Peyer's patch (tissue), 4 donors: ENCODE measurements around the gene BZW2. TPM values are rescaled to one million over a fixed set of nuclear protein-coding genes. Genes with fewer than 3 reads are reported as not detected.
A peak's percentile ranks its signal among the peaks of the same experiment; 100 is the strongest.

Experiments used
- DNase-seq, 3 donors: peaks; one replicate each; pipeline ENCODE4 v3.0.0-alpha.2; 2017 to 2019
- H3K27ac ChIP-seq, 4 donors: fragments of 200-600 bp; sonication (generic); one replicate each; pipeline ENCODE4 v1.5.1; 2016 to 2019
- H3K27me3 ChIP-seq, 2 donors: fragments of 200-600 bp; sonication (generic); one replicate each; pipeline ENCODE4 v1.5.1; 2019
- H3K36me3 ChIP-seq, 3 donors: fragments of 200-600 bp; sonication (generic); one replicate each; pipeline ENCODE4 v1.5.1; 2016 to 2019
- H3K4me1 ChIP-seq, 4 donors: fragments of 200-600 bp; sonication (generic); one replicate each; pipeline ENCODE4 v1.5.1; 2016 to 2019
- H3K4me3 ChIP-seq, 4 donors: fragments of 200-600 bp; sonication (generic); 1 replicate in 3 of 4; 2 replicates in 1 of 4; pipeline ENCODE4 v1.5.1; 2016 to 2019; ENCODE audit warnings: mild to moderate bottlenecking in 1 of 4
- H3K9me3 ChIP-seq, 4 donors: fragments of 200-600 bp; sonication (generic); one replicate each; pipeline ENCODE4 v1.5.1; 2016 to 2019; ENCODE audit warnings: mild to moderate bottlenecking in 1 of 4
- POLR2A ChIP-seq, 2 donors: fragments of 450-650 bp; IDR thresholded peaks; one replicate each; pipeline ENCODE4 v1.5.1; 2017; ENCODE audit warnings: antibody characterized with exemption in 2 of 2, mild to moderate bottlenecking in 2 of 2, moderate library complexity in 2 of 2
- total RNA-seq, 4 donors: library from RNA; depleted of rRNA; stranded (reverse); fragments of >200 nt; gene quantifications; one replicate each; pipeline ENCODE4 v1.1.0, GENCODE V29; 2016
- TF ChIP-seq, protein P1 (sequence below), 6 experiments: fragments of 450-650 bp in 4 of 6; fragments of 200-600 bp in 2 of 6; sonication (generic) in 1 of 6; IDR thresholded peaks; one replicate each; pipeline ENCODE4 v1.5.1; 2017 to 2019; ENCODE audit warnings: antibody characterized with exemption in 6 of 6, mild to moderate bottlenecking in 3 of 6, moderate library complexity in 1 of 6

BZW2 gene
- total RNA-seq, 4 donors from 2014 or later = 34.4 to 54.0 (median 42.9) TPM

DNA sequence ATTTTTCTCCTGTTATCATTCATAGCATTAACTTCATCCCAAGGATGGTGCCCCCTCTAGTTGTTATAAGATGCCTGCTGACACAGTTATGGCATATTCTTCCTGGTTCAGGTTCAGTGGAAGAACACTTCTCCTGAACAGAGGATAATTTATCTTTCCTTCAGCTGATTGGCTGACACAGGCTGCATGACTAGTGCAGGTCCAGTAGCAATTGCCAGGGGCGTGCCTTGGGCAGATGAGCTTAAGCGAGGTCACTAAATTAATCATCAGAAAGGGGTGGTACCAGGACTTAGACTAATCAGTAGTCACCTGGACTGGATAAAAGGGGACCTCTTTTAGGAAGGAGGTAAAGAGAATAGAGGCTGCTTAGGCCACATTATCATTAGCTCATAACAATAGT is 42.3 kb downstream of the BZW2 start:
- no peak for TF ChIP-seq POLR2A (IDR thresholded peaks at IDR 0.05)
- TF ChIP-seq, protein P1, sequence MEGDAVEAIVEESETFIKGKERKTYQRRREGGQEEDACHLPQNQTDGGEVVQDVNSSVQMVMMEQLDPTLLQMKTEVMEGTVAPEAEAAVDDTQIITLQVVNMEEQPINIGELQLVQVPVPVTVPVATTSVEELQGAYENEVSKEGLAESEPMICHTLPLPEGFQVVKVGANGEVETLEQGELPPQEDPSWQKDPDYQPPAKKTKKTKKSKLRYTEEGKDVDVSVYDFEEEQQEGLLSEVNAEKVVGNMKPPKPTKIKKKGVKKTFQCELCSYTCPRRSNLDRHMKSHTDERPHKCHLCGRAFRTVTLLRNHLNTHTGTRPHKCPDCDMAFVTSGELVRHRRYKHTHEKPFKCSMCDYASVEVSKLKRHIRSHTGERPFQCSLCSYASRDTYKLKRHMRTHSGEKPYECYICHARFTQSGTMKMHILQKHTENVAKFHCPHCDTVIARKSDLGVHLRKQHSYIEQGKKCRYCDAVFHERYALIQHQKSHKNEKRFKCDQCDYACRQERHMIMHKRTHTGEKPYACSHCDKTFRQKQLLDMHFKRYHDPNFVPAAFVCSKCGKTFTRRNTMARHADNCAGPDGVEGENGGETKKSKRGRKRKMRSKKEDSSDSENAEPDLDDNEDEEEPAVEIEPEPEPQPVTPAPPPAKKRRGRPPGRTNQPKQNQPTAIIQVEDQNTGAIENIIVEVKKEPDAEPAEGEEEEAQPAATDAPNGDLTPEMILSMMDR (IDR thresholded peaks at IDR 0.05) = no peak
- peaks cover 0 to 35% (median 0%) of the 10 kb centered on the region in 3 donors for H3K36me3 ChIP-seq

DNA sequence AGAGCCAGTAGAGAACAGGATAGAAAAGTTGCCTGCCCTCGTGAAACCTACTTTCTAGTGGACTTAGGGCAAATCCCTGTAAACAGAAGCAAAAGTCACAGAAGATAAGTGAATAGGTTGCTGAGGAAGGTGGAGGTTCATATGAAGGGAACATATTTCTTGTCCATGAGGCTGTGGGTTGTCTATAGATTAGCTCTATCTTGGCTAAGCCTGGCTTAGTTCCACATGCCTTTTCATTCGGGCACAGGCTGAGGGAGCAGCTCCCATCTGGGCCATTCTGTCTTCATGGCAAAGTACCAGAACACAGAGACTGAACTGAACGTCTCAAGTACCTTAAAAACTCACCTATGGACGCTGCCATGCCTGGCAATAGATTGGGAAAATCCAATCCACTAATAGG is 45.3 kb downstream of the BZW2 start:
- Histone ChIP-seq H3K27me3 (no peaks in the 10 kb centered on the region), H3K4me3 (no peak overlapping the region), H3K4me1 (no peaks in the 10 kb centered on the region), H3K27ac (no peak overlapping the region), H3K9me3 (no peaks in the 10 kb centered on the region), H3K36me3 (peaks cover 0 to 47% (median 0%) of the 10 kb centered on the region in 3 donors)
- no peak for TF ChIP-seq POLR2A (IDR thresholded peaks at IDR 0.05)
- TF ChIP-seq, protein P1 (IDR thresholded peaks at IDR 0.05) = no peak
- DNase-seq = no peak

More for the DNA sequence above, 42.3 kb downstream of the BZW2 start:
- H3K9me3 ChIP-seq = no peaks in the 10 kb centered on the region
- no peak overlapping the region for H3K4me3 ChIP-seq
- no peaks in the 10 kb centered on the region for H3K4me1 ChIP-seq
- H3K27me3 ChIP-seq = no peaks in the 10 kb centered on the region
- no peak for DNase-seq
- H3K27ac ChIP-seq = no peak overlapping the region

GRCh38 chr7:16693601-16694318 is 47.8 kb downstream of the BZW2 start:
- Histone ChIP-seq H3K4me3 (no peak overlapping the region), H3K27ac (no peak overlapping the region), H3K27me3 (no peaks in the 10 kb centered on the region), H3K4me1 (no peaks in the 10 kb centered on the region), H3K36me3 (peaks cover 0 to 63% (median 0%) of the 10 kb centered on the region in 3 donors), H3K9me3 (no peaks in the 10 kb centered on the region)
- no peak for DNase-seq
- TF ChIP-seq, protein P1 (IDR thresholded peaks at IDR 0.05) = no peak
- TF ChIP-seq POLR2A (IDR thresholded peaks at IDR 0.05) = no peak

GRCh38 chr7:16694806-16695205 is 48.8 kb downstream of the BZW2 start:
- TF ChIP-seq POLR2A (IDR thresholded peaks at IDR 0.05) = no peak
- TF ChIP-seq, protein P1 (IDR thresholded peaks at IDR 0.05) = no peak
- H3K36me3 ChIP-seq = peaks cover 0 to 72% (median 0%) of the 10 kb centered on the region in 3 donors

DNA sequence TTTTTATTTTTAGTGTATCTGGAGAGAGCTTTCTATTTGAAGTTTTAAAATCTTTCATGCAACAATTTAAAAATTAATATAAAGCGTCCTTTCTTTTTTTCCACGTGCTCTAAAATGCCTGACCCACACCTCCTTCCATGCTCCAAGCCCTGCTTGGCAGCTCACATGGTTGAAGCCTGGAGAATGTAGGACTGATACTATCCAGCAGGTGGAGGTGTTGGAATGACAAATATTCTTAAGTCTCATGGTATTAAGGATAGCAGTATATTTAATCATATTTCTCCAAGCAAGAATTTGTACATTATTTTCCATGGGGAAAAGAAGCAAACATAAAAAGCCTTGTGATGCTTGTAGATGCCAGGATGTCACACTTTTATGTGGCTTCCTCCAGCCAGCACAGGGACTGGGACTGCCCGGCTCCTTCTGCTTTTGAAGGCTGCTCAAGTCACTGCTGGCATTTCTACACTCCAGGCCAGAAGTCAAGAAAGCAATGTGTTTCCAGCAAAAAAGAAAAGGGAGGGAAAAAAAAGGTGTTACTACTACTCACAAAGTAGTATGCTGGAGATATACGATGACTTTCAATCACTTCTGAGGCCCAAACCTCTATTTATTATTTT is 49.7 kb downstream of the BZW2 start:
- no peak for TF ChIP-seq POLR2A (IDR thresholded peaks at IDR 0.05)
- TF ChIP-seq, protein P1 (IDR thresholded peaks at IDR 0.05) = peak in 4 of 6 experiments; percentile 36 to 78 (median 76)
- Histone ChIP-seq H3K36me3 (peaks cover 0 to 65% (median 0%) of the 10 kb centered on the region in 3 donors), H3K4me3 (no peak overlapping the region), H3K9me3 (no peaks in the 10 kb centered on the region), H3K27ac (no peak overlapping the region), H3K4me1 (no peaks in the 10 kb centered on the region), H3K27me3 (no peaks in the 10 kb centered on the region)
- peak in 1 of 3 donors; percentile 56 for DNase-seq

More at GRCh38 chr7:16694806-16695205, 48.8 kb downstream of the BZW2 start:
- no peaks in the 10 kb centered on the region for H3K4me1 ChIP-seq
- no peak for DNase-seq
- no peak overlapping the region for H3K27ac ChIP-seq
- no peaks in the 10 kb centered on the region for H3K27me3 ChIP-seq
- H3K4me3 ChIP-seq = no peak overlapping the region
- H3K9me3 ChIP-seq = no peaks in the 10 kb centered on the region
